ENCODE results near the gene HOXC6.

DNA sequence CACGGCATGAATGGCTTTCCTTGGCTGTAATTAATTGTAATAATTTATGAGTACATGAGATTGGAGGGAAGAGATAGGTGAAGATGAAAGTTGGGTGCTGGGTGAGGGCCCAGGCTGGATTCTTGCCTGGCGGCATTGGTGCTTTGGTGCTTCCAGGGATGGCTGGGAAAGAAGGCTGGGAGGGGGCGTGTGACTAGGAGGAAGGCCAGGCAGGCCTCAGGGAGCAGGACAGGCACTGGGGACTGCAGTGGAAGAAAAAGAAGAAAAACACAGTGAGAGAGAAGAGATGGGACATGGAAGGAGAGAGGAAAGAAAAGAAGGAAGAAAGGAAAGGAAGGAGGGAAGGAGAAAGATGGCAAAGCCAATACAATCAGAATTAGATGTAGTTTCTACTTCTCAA is 24.6 kb upstream of the HOXC6 start:
- TF ChIP-seq, protein P1, sequence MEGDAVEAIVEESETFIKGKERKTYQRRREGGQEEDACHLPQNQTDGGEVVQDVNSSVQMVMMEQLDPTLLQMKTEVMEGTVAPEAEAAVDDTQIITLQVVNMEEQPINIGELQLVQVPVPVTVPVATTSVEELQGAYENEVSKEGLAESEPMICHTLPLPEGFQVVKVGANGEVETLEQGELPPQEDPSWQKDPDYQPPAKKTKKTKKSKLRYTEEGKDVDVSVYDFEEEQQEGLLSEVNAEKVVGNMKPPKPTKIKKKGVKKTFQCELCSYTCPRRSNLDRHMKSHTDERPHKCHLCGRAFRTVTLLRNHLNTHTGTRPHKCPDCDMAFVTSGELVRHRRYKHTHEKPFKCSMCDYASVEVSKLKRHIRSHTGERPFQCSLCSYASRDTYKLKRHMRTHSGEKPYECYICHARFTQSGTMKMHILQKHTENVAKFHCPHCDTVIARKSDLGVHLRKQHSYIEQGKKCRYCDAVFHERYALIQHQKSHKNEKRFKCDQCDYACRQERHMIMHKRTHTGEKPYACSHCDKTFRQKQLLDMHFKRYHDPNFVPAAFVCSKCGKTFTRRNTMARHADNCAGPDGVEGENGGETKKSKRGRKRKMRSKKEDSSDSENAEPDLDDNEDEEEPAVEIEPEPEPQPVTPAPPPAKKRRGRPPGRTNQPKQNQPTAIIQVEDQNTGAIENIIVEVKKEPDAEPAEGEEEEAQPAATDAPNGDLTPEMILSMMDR (IDR thresholded peaks at IDR 0.05): no peak
- TF ChIP-seq EP300 (IDR thresholded peaks at IDR 0.05; ENCODE audit: low read depth) (no peak), POLR2AphosphoS5 (IDR thresholded peaks at IDR 0.05) (no peak), POLR2A (IDR thresholded peaks at IDR 0.05) (no peak)
